ENCODE data around the gene CTXN3. TPM values are rescaled to one million over a fixed set of nuclear protein-coding genes. Genes with fewer than 3 reads are reported as not detected.

The CTXN3 gene
- total RNA-seq, 1 donor from 2014 or later: not detected

Other genes starting within 250 kb of the CTXN3 start
- 52.9 and 59.7 TPM in 2 replicates for gene PRRC1, start 131.4 kb upstream of the CTXN3 start, total RNA-seq
- gene CCDC192, start 54.3 kb downstream of the CTXN3 start, total RNA-seq: not detected in 2 replicates